GM18867 (cell line): Measurements from ENCODE around the gene FOXP2.

Source experiments
- ATAC-seq: cut with Tn5 transposase; IDR thresholded peaks from one replicate; pipeline ENCODE4 v1.9.1; 2021; ENCODE audit warnings: mild to moderate bottlenecking, moderate library complexity; ENCODE audit not compliant: unreplicated experiment

FOXP2 gene

DNA sequence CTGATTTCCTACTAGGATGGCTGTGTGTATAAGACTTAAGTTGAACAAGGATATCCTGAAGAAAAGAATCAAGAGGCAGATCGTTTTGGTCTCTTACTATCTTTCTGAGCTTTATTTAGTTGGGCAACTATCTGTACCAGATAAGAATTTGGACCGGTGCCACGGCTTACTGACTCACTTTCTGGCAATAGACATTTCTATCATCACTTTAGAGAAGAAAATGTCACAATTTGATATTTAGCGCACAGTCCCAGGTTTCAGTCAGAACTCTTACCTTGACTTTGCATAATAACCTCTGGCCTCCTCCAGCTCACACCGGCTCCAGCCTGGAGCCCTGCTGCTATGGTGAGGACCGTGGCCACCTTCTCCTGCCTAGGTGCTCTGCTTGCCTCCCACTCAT lies 289.1 kb downstream of the FOXP2 start:
- ATAC-seq: no peak

DNA sequence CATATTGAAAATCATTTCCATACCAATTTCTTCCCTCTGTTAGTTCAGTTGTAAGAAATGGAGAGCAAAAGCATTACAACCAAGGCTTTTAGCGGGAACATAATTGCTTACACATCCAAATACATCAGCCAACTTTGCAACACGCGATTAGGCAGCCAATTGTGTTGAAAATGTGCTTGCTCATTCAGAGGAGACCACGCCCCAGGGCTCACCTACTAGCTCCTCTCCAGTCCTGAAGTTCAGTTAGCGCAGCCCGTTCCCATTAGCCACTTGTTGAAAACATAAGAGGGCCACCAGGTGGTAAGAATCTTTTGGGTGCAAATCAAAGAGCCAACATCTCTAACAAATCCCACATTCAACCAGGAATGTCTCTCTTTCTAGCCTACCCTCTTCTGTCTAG lies 294.0 kb downstream of the FOXP2 start:
- no peak for ATAC-seq

DNA sequence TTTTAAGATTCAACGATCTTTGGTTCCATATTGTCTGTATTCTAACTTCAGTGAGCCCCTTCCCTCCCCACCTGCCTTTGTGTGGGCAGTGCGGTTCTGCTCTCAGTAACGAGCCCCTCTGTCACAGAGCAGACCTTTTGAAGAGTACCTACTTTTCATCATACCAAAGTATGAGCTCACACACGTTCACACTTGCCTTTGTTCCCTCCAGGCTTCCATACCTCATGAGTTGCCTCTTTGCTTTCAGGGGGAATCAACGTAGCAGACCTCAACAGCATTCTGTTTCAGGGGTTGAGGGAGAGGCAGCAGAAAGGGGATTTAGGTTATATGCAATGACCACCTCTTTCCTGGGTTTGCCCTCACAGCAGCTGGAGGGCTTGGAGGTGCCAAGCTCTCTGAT lies 295.9 kb downstream of the FOXP2 start:
- no peak for ATAC-seq

DNA sequence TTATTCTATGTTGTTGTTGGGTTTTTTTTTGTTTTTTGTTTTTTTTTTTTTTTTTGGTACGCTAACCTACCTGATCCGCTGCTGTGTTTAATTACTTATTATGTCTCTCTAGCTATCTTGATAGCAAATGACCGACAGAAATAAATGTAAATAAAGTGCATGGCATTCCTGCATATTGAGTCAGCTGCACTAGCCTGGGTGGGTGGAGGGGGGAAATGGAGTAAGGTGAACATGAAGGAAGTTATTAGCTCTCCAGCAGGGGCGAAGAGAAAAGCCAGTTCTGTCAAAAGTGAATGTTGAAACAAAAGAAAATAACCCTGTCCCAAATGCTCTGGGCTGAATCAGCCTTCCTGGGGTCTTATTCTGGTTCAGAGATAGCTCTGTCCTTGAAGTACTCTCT lies 296.6 kb downstream of the FOXP2 start:
- ATAC-seq: no peak

DNA sequence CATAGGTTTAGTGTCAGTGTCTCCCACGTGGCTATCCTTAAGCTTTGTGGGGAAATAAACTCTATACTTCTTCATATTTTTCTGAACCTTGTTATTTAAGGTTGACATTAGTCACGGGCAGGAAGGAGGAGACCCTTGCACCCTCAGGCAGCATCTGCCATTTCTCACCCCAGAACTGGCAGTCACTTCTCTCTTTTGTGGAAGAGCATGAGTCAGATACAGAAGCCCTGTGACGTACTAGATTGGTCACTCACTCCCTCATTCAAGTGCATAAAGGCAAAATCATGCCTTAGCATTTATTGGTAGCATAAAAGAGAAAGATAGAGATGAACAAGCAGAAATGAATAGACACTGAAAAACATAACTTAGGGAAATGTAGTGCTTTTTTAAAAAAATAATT lies 301.3 kb downstream of the FOXP2 start:
- ATAC-seq: peak; percentile 56

DNA sequence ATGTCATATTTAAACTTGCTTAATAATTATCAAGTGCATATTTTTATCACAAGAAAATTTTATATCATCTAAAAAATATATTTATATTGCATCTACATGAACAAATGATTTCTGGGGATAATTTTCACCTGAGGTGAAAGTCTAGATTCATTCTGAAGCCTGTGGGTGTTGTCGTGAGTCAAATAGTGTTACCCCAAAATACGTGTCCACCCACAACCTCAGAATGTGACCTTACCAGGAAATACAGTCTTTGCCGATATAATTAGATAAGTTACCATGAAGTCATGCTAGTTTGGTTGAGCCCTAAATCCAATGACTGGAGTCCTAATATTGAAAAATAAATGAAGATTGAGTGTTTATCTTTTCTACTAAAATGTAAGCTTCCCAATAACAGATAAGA lies 304.2 kb downstream of the FOXP2 start:
- peak; percentile 65 for ATAC-seq

DNA sequence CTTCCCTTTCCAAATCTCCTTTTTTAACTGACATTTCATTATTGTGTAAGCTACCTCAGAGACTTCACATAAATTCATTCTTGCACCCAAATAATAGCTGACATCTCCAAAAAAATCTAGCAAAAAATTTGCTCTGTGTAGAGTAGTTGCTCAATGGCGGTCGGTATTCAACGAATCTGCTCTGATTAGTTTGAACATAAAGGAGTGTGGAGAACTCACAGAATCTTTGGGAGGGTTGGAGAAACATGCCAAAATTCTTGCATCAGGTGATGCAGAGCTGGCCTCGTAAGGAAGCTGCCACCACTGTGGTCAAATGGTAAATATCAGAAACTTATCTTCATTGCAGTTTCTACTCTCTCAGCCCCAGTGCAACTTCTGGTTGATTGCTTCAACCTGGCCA lies 306.1 kb downstream of the FOXP2 start:
- ATAC-seq: no peak

DNA sequence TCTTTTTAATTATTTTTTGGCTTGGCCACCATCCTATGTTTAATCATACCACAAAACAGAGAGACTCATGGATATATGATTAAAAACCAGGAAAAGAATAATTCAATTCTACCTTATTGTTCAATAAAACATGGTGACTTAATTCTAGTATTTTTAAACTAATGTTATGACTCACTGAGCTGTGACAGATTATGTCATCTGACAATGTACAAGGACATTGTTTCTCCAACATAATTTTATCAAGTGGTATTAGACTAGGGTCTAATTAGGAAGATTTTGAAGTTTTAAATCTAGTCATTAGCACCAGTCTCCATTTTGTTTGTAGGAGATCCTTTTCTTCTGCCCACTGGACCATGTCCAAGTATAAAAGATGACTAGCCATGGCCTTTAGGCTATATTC lies 307.9 kb downstream of the FOXP2 start:
- no peak for ATAC-seq

DNA sequence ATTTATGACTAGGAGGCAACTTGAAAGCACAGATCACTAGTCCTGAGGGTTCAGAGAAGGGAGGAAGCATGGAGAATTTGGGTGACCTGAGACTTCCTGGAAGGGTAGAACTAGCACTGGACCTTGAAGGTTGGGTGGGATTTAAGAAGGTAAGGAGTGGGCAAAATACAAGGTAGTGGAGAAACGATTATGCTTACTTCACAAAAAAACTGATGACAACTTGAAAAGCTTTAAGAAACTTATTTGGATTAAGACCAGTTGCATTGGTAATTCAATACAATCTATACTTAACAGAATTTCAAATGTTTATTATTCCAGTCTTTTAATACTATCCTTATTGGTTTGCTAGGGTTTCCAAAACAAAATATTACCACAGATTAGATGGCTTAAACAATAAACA lies 308.7 kb downstream of the FOXP2 start:
- no peak for ATAC-seq

DNA sequence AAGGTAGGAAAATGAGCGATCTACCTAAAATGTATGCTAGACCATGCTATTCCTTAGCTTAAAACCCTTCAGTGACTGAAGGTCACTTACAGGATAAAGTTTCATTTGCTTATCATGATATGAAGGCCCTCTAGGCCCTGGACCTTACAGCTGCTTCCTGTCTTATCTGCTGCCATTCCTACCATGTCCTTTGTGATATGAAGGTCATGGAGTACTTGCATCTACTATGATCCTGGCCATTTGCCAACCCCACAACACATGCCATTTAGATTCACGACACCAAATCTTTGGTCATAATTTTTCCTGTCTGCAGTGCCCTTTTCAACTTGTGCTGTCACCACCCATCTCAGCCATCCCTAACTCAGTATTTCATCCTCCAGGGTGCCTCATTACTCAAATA lies 325.5 kb downstream of the FOXP2 start:
- no peak for ATAC-seq

DNA sequence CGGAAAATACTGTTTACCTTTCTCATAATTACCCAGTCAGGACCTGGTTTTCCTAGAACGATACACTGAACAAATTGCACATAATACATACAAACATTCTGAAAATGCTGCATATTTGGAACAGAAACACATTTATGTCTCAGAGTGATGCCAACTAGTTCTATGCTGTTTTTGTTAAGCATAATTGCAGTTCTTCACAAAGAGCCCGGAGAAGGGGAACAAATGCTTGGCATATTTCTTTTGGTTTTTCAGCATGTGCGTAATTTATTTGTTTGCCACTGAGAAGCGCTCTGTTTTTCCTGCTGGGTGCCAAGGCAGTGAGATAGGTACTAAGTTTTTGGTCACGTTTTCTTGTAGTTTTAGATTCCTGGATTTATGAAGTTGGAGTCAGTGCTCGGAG lies 326.3 kb downstream of the FOXP2 start:
- no peak for ATAC-seq

DNA sequence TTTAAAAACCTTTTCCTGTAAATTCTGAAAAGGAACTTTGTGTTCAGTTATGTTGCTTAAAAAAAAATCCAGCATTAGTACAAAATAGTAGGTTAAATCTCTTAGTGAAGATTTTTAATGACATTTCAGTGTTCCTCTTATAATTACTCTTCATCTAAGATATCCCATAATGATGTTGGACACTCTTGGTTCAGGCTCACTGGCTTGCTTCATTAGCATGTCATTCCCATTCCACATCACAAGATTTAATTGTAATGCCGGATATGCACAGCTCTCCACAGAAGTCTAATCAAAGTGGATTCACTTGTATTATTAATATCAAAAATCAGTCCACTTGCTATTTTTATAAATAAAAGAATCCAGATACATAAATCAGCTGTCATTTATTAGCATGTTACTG lies 327.3 kb downstream of the FOXP2 start:
- ATAC-seq: no peak
